HCT116 (cell line): ENCODE data around the gene FGF18. TPM values are rescaled to one million over a fixed set of nuclear protein-coding genes. Genes with fewer than 3 reads are reported as not detected.

ENCODE experiments used
- ATAC-seq: fragments of 200-7000 bp; cut with Tn5 transposase; 2 replicates; pipeline ENCODE4 v1.9.1; 2020; ENCODE audit warnings: mild to moderate bottlenecking, moderate library complexity
- BruUV-seq: library from RNA; stranded (reverse); fragments of 400-500 nt; replicated peaks from 2 replicates; lab custom pipeline; 2021; lab: Mats Ljungman, UMichigan
- CTCF ChIA-PET: fragments of 300-600 bp; sonication (Branson Sonifier 250); formaldehyde crosslinking; loops from one replicate; lab custom pipeline; 2021; ENCODE audit warnings: antibody characterized with exemption; lab: Charles Lee
- POLR2A ChIA-PET: fragments of 300-600, 350-600 bp; sonication (Branson Sonifier 250); formaldehyde crosslinking; loops from one replicate; lab custom pipeline; 2021; ENCODE audit warnings: antibody characterized with exemption; lab: Charles Lee
- RAD21 ChIA-PET, 2 experiments: fragments of 300-600 bp; sonication (Branson Sonifier 250); formaldehyde crosslinking; loops; one replicate each; lab custom pipeline; 2023; ENCODE audit warnings: low total read pairs in 2 of 2; ENCODE audit not compliant: uncharacterized antibody in 2 of 2, unreplicated experiment in 2 of 2, low non-redundant PET in 1 of 2; lab: Charles Lee
- DNase-seq: peaks from one replicate; pipeline ENCODE4 v3.0.0-alpha.2; 2010; ENCODE audit warnings: low read depth, low spot score
- H2AFZ ChIP-seq: fragments of 200-600 bp; shearing (Covaris generic), sonication (generic); 2 replicates; pipeline ENCODE4 v1.6.1; 2017; ENCODE audit warnings: low read depth, mixed run types, mixed read lengths, antibody characterized with exemption, low read length; ENCODE audit not compliant: poor library complexity, severe bottlenecking
- H3K27ac ChIP-seq: 2 replicates; pipeline ENCODE4 v1.5.1; 2012; ENCODE audit warnings: low read depth, low read length
- H3K27me3 ChIP-seq: fragments of 200-600 bp; sonication (generic); 2 replicates; pipeline ENCODE4 v1.6.1; 2016; ENCODE audit warnings: mixed run types, low read length, mixed read lengths; ENCODE audit not compliant: insufficient read depth
- H3K36me3 ChIP-seq, 2 experiments: fragments of 200-500 bp in 1 of 2; fragments of 200-600 bp in 1 of 2; sonication (Bioruptor generic) in 1 of 2; sonication (generic) in 1 of 2; 2 replicates each; pipeline versions ENCODE4 v1.5.1 to v1.6.1; 2014 to 2016; ENCODE audit warnings: low read length in 2 of 2, inconsistent platforms in 1 of 2, mixed read lengths in 1 of 2, mixed run types in 1 of 2; ENCODE audit not compliant: insufficient read depth in 2 of 2, control insufficient read depth in 1 of 2
- H3K4me1 ChIP-seq, 2 experiments: fragments of 200-600 bp in 1 of 2; sonication (generic) in 1 of 2; 2 replicates each; pipeline versions ENCODE4 v1.5.1 to v1.6.1; 2012 to 2017; ENCODE audit warnings: low read length in 2 of 2, inconsistent platforms in 1 of 2, mild to moderate bottlenecking in 1 of 2, mixed read lengths in 1 of 2, mixed run types in 1 of 2, moderate library complexity in 1 of 2; ENCODE audit not compliant: insufficient read depth in 2 of 2, control insufficient read depth in 1 of 2
- H3K4me2 ChIP-seq: fragments of 200-600 bp; sonication (generic); 2 replicates; pipeline ENCODE4 v1.6.1; 2017; ENCODE audit warnings: mixed run types, low read length, mixed read lengths
- H3K4me3 ChIP-seq, 2 experiments: fragments of 200-600 bp in 1 of 2; sonication (generic) in 1 of 2; replicated peaks in 1 of 2; 2 replicates each; pipeline ENCODE4 v1.5.1; 2011 to 2016; ENCODE audit warnings: low read length in 2 of 2, control low read depth in 1 of 2, low read depth in 1 of 2, mild to moderate bottlenecking in 1 of 2, mixed read lengths in 1 of 2, mixed run types in 1 of 2
- H3K79me2 ChIP-seq: fragments of 200-600 bp; sonication (generic); 2 replicates; pipeline ENCODE4 v1.6.1; 2017; ENCODE audit warnings: mild to moderate bottlenecking, mixed run types, low read length, moderate library complexity, mixed read lengths; ENCODE audit not compliant: insufficient read depth
- H3K9ac ChIP-seq: fragments of 200-600 bp; sonication (generic); 2 replicates; pipeline ENCODE4 v1.6.1; 2016; ENCODE audit warnings: low read length, mixed read lengths
- H3K9me2 ChIP-seq: fragments of 200-600 bp; sonication (generic), shearing (Covaris generic); 2 replicates; pipeline ENCODE4 v1.6.1; 2017; ENCODE audit warnings: mixed run types, mild to moderate bottlenecking, moderate library complexity; ENCODE audit not compliant: insufficient read depth
- H3K9me3 ChIP-seq, 2 experiments: fragments of 200-500 bp in 1 of 2; fragments of 200-600 bp in 1 of 2; sonication (Bioruptor generic) in 1 of 2; sonication (generic) in 1 of 2; 2 replicates each; pipeline ENCODE4 v1.6.1; 2014 to 2017; ENCODE audit warnings: low read length in 2 of 2, mixed read lengths in 2 of 2, inconsistent platforms in 1 of 2, low read depth in 1 of 2, mild to moderate bottlenecking in 1 of 2, mixed run types in 1 of 2, moderate library complexity in 1 of 2; ENCODE audit not compliant: control insufficient read depth in 1 of 2, insufficient read depth in 1 of 2
- H4K20me1 ChIP-seq: fragments of 200-600 bp; sonication (generic), shearing (Covaris generic); 2 replicates; pipeline ENCODE4 v1.6.1; 2017; ENCODE audit warnings: mixed run types, mild to moderate bottlenecking, moderate library complexity; ENCODE audit not compliant: insufficient read depth
- CEBPB ChIP-seq: IDR thresholded peaks from 2 replicates; pipeline ENCODE4 v1.6.1; 2012; ENCODE audit warnings: low read depth
- EZH2phosphoT487 ChIP-seq: fragments of 200-600 bp; IDR thresholded peaks from 2 replicates; pipeline ENCODE4 v1.6.1; 2018; ENCODE audit warnings: antibody characterized with exemption, borderline replicate concordance
- JUND ChIP-seq: IDR thresholded peaks from 2 replicates; pipeline ENCODE4 v1.6.1; 2012
- POLR2A ChIP-seq: IDR thresholded peaks from 2 replicates; pipeline ENCODE4 v1.7.0; 2011; ENCODE audit warnings: borderline replicate concordance; ENCODE audit not compliant: insufficient read depth, insufficient read length; ENCODE audit errors: extremely low read depth
- SP1 ChIP-seq: IDR thresholded peaks from 2 replicates; pipeline ENCODE4 v1.6.1; 2012; ENCODE audit warnings: low read depth
- YY1 ChIP-seq: IDR thresholded peaks from 2 replicates; pipeline ENCODE4 v1.6.1; 2011; ENCODE audit warnings: low read length, low read depth, moderate library complexity, mild to moderate bottlenecking; ENCODE audit not compliant: insufficient replicate concordance; ENCODE audit errors: extremely low read depth
- ZFX ChIP-seq: fragments of 450-650 bp; IDR thresholded peaks from 2 replicates; pipeline ENCODE4 v1.6.1; 2017
- intact Hi-C: fragments of 100-400 bp; cut with micrococcal nuclease; formaldehyde crosslinking; loops from 2 replicates; pipeline ENCODE4 v1.10.0; 2022
- total RNA-seq: library from RNA; stranded (reverse); gene quantifications from one replicate; pipeline ENCODE4 v1.2.1, GENCODE V29; 2021; ENCODE audit not compliant: unreplicated experiment
- TF ChIP-seq, protein P1 (sequence below): IDR thresholded peaks from 2 replicates; pipeline ENCODE4 v1.6.1; 2012; ENCODE audit warnings: low read depth

FGF18 gene
- total RNA-seq, 1 experiment from 2014 or later = 0.96 TPM

DNA sequence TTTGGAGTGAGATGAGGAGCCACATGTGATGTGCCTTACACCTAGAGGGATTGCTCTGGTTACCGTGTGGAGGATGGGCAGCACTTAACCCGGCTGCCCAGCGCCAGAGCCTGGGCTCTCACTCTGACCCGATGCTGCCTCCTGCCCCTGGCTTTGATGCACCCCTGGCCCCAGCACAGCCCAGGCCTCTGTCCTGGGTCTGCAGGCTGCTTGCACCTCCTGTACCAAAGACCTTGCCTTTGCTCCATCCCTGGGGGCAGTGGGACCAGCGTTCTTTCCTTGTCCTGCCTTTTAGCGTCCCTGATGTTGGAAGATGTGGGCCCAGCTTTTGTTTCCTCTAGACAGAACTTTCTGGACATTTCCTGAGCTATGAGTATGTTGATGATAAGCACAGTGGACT is 40.4 kb downstream of the FGF18 start:
- DNase-seq (no peak), ATAC-seq (no peak)
- H3K9me2 ChIP-seq = no peaks in the 10 kb centered on the region
- no peaks in the 10 kb centered on the region for H3K4me1 ChIP-seq
- no peaks in the 10 kb centered on the region for H3K9me3 ChIP-seq
- intact Hi-C loops = no loop called here
- no TSS peak for BruUV-seq
- ChIA-PET POLR2A (no interaction called here), RAD21 (no interaction called here), CTCF (no interaction called here)
- H3K27ac ChIP-seq = no peak overlapping the region
- H3K79me2 ChIP-seq = no peaks in the 10 kb centered on the region
- H3K9ac ChIP-seq = no peak overlapping the region
- no peak overlapping the region for H3K4me2 ChIP-seq
- no peak overlapping the region for H2AFZ ChIP-seq
- H4K20me1 ChIP-seq = no peaks in the 10 kb centered on the region
- H3K27me3 ChIP-seq = no peaks in the 10 kb centered on the region
- TF ChIP-seq EZH2phosphoT487 (no peak), JUND (no peak), CEBPB (no peak), POLR2A (no peak)
- TF ChIP-seq, protein P1, sequence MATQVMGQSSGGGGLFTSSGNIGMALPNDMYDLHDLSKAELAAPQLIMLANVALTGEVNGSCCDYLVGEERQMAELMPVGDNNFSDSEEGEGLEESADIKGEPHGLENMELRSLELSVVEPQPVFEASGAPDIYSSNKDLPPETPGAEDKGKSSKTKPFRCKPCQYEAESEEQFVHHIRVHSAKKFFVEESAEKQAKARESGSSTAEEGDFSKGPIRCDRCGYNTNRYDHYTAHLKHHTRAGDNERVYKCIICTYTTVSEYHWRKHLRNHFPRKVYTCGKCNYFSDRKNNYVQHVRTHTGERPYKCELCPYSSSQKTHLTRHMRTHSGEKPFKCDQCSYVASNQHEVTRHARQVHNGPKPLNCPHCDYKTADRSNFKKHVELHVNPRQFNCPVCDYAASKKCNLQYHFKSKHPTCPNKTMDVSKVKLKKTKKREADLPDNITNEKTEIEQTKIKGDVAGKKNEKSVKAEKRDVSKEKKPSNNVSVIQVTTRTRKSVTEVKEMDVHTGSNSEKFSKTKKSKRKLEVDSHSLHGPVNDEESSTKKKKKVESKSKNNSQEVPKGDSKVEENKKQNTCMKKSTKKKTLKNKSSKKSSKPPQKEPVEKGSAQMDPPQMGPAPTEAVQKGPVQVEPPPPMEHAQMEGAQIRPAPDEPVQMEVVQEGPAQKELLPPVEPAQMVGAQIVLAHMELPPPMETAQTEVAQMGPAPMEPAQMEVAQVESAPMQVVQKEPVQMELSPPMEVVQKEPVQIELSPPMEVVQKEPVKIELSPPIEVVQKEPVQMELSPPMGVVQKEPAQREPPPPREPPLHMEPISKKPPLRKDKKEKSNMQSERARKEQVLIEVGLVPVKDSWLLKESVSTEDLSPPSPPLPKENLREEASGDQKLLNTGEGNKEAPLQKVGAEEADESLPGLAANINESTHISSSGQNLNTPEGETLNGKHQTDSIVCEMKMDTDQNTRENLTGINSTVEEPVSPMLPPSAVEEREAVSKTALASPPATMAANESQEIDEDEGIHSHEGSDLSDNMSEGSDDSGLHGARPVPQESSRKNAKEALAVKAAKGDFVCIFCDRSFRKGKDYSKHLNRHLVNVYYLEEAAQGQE = no peak
- no peak overlapping the region for H3K4me3 ChIP-seq
- H3K36me3 ChIP-seq = no peaks in the 10 kb centered on the region

DNA sequence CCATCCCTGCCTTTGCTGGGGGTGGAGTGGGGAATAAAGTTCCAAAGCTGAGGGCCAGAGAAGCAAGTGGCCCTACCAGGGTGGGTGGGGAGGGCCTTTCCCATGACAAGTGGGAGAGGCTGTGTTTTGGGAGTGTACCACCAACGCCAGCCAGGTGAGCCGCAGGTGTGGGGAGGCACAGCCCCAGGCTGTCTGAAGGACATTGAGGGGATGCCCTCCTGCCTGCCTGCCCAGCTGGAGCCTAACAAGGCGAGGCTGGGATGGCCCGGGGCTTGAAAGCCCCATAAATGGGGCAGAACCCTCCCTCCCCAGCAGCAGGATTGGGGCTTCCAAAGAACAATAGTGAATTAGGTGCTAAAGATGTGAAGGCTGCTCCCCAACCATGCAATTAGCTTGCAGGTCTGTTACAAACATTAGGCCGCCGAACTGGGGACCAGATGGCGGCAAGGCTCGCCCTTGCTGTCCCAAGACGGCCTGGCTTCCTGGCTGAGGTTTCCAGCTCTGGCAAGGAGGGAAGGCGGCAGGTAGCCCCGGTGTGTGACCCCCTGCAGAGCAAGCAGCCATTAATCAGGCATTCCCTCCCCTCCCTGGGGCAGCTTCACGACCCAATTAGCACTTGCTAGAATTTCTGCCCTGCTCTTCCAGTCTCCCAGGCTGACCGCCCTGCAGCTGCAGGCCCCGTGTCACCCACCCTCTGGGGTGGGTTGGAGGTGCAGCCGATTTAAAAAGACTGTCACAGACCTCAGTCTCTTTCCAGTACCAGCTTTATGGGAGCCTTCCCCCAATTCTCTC is 42.9 kb downstream of the FGF18 start:
- Histone ChIP-seq H3K9me3 (no peaks in the 10 kb centered on the region), H3K79me2 (no peaks in the 10 kb centered on the region), H3K27me3 (no peaks in the 10 kb centered on the region), H3K9ac (no peak overlapping the region), H3K36me3 (no peaks in the 10 kb centered on the region), H3K4me1 (no peaks in the 10 kb centered on the region), H2AFZ (no peak overlapping the region), H4K20me1 (no peaks in the 10 kb centered on the region), H3K9me2 (no peaks in the 10 kb centered on the region), H3K4me2 (no peak overlapping the region), H3K27ac (no peak overlapping the region), H3K4me3 (no peak overlapping the region)
- no peak for DNase-seq
- TF ChIP-seq JUND (no peak), SP1 (no peak), YY1 (no peak), ZFX (no peak)
- no TSS peak for BruUV-seq
- CTCF ChIA-PET = interaction anchor here (1.3 kb wide), 1 partner anchor 22 kb away, joined by 4 read pairs; no protein-coding TSS in a partner anchor
- intact Hi-C loops = no loop called here
- POLR2A ChIA-PET = interaction anchor here (0.6 to 1.5 kb wide), 2 partner anchors 9 to 82 kb away, joined by 4 to 5 read pairs; no protein-coding TSS in a partner anchor
- RAD21 ChIA-PET = no interaction called here
- ATAC-seq = no peak
